T-helper 22 cell (primary cell): ENCODE measurements around the gene NEIL1.
A peak's percentile ranks its signal among the peaks of the same experiment; 100 is the strongest.

Experiments
- DNase-seq: peaks from one replicate; pipeline ENCODE4 v3.0.0-alpha.2; 2020; ENCODE audit warnings: low read depth

NEIL1 gene

DNA sequence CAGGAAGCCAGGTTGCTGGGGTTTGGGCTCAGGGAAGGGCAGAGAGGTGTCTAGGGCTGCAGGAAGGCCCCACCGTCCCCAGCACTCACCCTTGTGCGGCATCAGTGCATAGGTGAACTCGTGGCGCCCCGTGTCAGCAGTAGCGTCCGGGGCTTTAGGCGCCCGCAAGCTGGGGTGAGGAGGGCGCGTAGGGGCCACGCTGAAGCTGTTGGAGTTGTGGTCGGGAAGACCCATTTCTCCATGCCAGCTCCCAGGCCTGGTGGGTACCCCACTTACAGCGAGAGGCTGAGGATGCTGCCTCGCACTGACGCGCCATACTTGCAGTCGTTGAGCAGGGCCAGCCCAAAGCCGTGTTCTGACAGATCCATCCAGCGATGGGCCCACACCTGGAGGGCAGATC is 9.7 kb downstream of the NEIL1 start:
- DNase-seq, result no peak

DNA sequence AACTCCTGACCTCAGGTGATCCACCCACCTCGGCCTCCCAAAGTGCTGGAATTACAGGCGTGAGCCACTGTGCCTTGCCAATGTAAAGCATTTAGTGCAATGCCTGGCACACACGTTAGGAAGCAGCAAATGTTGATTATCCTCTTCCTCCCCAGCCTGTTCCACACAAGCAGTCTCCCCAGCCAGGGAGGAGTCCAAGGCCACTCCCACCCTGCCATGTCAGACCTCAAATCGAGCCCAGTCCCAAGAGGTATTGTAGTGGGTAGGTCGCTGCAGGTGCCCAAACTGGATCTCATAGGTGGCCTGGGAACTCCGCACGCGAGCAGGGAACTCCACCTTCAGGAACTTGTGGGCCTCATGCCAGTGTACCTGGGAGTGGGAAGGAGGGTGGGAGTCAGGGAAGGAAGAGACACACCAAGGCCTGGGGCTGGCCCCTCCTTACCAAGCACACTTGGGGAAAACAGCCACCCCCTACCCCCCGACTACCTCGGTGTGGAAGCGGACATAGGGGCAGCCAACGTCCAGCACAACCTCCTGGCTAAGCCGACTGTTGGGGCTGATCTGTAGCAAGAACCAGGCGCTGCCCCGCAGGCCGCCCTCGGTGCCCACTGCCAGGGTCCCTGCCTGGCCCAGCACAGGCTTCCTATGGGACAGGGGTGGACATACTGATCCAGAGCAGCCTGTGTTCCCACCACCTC is 11.3 kb downstream of the NEIL1 start:
- no peak for DNase-seq

DNA sequence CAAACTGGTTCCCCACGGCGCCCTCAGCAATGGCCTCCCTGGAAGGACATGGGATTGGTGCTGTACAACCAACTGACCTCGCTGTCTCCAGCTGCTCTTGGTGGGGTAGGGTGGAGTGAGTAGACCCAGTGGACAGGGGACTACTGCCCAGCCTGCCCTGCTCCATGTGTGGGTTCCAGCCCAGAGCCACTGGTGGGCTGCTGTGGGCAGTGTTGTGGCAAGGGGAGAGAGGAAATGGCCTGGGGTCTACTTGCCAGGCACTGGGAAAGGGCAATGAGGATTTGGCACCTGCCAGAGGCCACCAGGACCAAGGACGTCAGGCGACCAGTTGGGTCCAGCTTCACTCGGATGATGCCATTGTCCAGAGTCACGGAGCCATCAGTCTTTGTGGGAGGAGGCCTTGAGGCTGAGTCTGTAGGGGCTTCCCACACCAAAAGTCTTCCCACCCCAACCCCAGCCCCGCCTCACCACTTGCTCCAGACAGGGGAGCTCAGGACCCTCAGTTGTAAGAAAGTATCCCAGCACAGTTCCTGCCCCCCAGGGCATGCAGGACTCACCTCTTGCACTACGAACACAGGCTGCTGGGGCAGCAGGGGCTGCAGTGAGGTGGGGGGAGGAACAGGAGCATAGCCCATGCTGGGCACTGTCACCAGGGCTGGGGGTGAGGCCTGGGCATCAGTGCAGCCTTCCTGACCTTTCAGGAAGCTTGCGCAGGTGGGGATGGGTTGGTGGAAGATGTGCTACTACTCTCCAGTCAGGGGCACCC is 12.1 kb downstream of the NEIL1 start:
- DNase-seq, result no peak

DNA sequence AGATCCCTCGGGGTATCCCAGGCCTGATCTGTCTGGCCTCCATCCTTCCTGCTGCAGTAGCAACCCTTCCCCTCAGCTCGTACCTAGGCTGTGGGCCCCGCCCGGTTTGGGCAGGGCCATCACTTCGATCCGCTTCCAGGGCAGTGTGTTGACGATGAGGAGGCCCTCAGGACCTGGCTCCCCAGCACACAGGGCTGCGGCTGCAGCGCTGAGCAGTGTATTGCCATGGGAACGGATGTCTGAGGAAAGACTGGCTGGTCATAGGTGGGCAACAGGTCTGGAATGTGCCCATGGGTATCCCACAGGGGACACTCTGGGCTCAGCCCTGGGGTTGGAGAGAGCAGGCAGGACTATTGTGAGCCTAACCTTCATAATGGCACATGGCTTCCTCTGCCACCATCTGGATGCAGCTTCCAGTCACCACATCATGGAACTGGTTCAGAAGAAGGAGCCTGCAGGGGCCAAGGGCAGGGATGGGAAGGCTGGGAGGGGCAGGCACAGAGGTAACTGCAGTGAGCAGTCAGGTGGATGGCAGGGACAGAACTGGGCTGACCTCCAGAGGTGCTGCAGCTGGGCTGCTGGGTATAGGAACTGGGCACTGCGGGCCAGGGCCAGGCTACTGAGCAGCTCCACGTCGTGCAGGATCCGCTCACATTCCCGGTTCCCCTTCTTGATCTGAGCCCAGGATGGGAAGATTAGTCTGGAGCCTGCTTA is 12.9 kb downstream of the NEIL1 start:
- DNase-seq, result no peak

GRCh38 chr15:75360391-75360790 is 13.6 kb downstream of the NEIL1 start:
- DNase-seq, result no peak

DNA sequence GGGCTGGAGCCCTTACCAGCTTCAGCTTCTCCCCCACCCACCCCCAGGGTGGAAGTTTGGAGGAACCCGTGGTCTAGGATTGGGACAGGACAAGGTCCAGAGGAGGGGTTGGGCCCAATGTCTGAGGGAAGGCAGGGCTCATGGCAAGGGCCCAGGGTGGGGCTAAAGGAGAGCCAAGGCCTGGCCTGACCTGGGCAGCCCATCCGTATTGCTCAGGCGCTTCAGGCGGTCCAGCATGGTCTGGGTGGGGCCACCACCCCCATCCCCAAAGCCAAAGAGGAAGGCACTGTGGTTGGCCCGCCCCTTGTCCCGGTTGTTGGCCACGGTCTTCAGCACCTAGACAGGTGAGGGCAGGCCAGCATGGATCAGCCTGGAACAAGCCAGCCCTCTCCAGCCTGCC is 14.0 kb downstream of the NEIL1 start:
- no peak for DNase-seq

DNA sequence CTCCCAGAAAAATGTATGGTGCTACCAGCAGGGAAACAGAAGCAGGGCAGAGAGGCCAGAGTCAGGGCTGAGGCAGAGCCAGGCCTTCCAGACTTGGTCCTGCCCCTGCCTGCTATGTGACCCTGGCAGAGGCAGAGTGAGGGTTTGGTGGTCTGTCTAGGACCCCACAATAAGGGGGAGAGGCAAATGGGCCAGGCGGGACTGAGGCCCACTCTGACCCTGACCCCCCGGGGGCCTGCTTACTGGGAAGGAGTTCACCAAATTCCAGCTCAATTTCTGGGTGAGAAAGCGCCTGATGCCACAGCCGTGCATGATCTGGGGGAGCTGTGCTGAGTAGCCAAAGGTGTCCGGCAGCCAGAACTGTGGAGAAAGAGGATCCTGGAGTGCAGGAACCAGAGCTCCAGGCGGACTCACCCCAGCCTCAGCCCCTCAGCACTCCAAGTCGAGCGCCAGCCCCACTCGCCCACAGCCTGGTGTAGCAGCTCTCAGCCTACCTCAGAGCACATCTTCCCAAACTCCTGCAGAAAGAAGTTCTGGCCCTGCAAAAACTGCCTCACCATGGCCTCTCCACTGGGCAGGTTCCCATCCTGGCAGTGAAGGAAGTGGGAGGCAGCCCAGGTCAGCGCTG is 14.6 kb downstream of the NEIL1 start:
- DNase-seq, result no peak

- DNase-seq, result no peak
Observed at GRCh38 chr15:75361989-75362641, 15.3 kb downstream of the NEIL1 start.

- DNase-seq, result no peak
Observed at GRCh38 chr15:75362642-75363249, 15.9 kb downstream of the NEIL1 start.

DNA sequence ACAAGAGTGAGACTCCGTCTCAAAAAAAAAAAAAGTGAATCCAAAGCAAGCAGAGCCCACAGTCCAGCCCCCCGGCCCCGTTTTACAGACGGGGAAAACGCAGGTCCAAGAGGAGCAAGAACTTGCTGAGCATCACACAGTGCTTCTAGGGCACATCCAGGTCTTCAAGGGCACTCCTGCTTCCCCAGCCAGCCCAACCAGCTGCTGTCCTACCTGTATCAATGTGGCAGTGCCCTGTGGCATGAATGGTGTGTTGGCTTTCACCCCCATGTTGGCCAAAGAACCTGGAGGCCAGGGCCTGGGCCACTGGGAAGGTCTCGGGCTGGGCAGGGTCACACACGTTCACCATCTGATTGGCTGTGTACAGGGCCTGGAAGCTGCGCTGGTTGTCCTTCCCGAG is 16.9 kb downstream of the NEIL1 start:
- DNase-seq, result no peak

GRCh38 chr15:75364881-75365280 is 18.0 kb downstream of the NEIL1 start:
- no peak for DNase-seq

DNA sequence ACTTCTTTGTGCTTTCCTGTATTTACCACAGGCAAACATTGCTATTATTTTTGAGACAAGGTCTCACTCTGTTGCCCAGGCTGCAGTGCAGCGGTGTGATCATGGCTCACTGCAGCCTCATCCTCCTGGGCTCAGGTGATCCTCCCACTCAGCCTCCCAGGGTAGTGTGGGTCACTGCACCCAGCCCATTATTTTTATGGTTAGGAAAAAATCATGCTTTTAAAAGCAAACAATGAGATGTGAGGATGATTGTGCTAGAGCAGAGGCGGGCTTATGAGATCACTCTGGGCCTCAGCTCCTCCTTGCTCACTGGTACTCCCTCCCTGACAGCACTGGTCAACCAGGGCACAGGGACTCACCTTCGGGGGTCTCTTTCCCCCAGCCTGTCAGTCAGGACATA is 19.3 kb downstream of the NEIL1 start:
- no peak for DNase-seq

DNA sequence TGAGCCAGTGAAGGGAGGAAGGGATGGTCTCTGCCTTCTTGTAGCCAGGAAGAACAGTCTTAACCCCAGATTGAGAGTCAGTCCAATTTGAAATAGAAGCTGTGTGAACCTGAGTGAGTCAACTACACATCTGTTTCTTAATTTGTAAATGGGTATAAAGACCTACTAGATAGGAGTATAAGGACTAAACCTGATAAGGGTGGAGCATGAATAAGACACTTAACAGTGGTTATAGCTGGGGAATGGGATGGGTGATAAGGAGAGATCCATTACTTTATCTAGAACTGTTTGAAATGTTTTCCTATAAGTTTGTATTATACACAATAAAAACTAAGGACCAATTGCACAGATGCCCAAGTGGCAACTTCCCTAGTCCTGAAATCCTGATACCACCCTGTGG is 20.2 kb downstream of the NEIL1 start:
- DNase-seq, result no peak

- no peak for DNase-seq
Observed at GRCh38 chr15:75367406-75367912, 20.6 kb downstream of the NEIL1 start.

- DNase-seq, result peak; percentile 85
Observed at GRCh38 chr15:75367913-75368688, 21.3 kb downstream of the NEIL1 start, which contains the start of gene MAN2C1. MAN2C1 (minus strand) TSS chr15:75368607; CDS start chr15:75368583, 24 bp downstream.

GRCh38 chr15:75368689-75369239 is 21.9 kb downstream of the NEIL1 start:
- no peak for DNase-seq

DNA sequence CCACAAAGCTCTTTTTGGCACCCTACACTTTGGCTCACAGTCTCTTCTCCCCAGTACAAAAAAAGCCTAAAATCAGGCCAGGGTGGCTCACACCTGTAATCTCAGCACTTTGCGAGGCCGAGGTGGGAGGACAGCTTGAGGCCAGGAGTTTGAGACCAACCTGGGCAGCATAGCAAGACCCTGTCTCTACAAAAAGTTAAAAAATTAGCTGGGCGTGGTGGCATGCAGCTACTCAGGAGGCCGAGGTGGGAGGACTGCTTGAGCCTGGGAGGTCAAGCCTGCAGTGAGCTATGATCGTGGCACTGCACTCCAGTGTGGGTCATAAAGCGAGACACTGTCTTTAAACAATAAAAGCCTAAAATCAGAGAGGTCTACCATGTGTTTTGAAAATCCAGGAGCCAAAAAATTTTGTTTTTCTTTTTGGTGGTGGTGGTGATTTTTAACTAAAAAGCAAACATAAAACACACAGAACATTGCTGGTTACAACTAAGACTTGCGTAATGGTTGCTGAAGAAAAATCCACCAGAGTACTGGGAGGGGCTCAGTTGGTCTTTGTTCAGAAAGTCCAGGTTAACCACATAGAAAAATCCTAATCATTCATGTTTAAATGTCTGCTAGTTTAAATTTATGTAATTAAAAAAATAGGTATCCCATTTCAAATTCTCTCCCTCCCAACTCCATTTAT is 23.2 kb downstream of the NEIL1 start:
- no peak for DNase-seq

GRCh38 chr15:75371486-75371885 is 24.6 kb downstream of the NEIL1 start:
- DNase-seq, result no peak

GRCh38 chr15:75371901-75372688 is 25.3 kb downstream of the NEIL1 start:
- no peak for DNase-seq
